ENCODE measurements around the gene INSYN2B. TPM values are rescaled to one million over a fixed set of nuclear protein-coding genes. Genes with fewer than 3 reads are reported as not detected.

Gene INSYN2B
- total and polyA plus RNA-seq, 2 experiments from 2014 or later: not detected

- TF ChIP-seq ZNF114 (CRISPR knock-in tag; IDR thresholded peaks at IDR 0.05): no peak
Measured at GRCh38 chr5:169956756-169957155, 23.5 kb downstream of the INSYN2B start (continued).

DNA sequence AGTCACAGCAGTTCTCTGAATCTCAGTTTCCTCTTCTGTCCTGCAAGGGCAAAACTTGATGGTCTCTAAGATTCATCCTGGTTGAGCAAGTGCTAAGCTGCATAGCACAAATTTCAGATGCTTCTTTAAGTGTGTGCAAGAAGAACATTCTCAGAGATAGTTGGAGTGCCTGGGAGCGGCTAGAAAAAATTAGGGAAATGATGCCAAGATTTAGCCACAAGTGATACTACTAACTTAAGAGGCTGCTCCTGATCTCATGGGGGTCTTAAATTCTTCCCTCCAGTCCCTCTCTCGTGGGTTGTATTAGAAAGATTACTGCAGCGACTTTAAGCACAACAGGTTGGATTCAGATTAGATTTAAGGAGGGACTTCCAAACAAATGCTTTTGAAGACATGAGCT, 24.2 kb downstream of the INSYN2B start:
- Histone ChIP-seq H3K79me2 (replicated peaks; ENCODE audit: insufficient read depth) (no peaks in the 10 kb centered on the region), H3K36me3 (ENCODE audit: insufficient read depth) (no peaks in the 10 kb centered on the region), H3K9me2 (ENCODE audit: insufficient read depth) (no peaks in the 10 kb centered on the region), H3K4me2 (no peak overlapping the region), H3F3A (replicated peaks; ENCODE audit: low read depth) (no peaks in the 10 kb centered on the region), H3K4me1 (ENCODE audit: insufficient read depth) (peaks cover 14% of the 10 kb centered on the region), H2AFZ (no peak overlapping the region), H3K27me3 (ENCODE audit: insufficient read depth) (no peaks in the 10 kb centered on the region), H3K27ac (ENCODE audit: low read depth) (no peak overlapping the region), H4K20me1 (replicated peaks; ENCODE audit: insufficient read depth) (no peaks in the 10 kb centered on the region), H3K4me3 (no peak overlapping the region)
- Mint-ChIP-seq H3K4me3 (no peak overlapping the region), H3K27me3 (ENCODE audit: insufficient read depth, low read depth, poor library complexity) (peaks cover 1% of the 10 kb centered on the region), H3K4me1 (peaks cover 12% of the 10 kb centered on the region), H3K36me3 (ENCODE audit: low read depth) (no peaks in the 10 kb centered on the region), H3K27ac (no peak overlapping the region), H3K9me3 (no peaks in the 10 kb centered on the region)
- TF ChIP-seq JUNB (IDR thresholded peaks at IDR 0.05; ENCODE audit: unreplicated experiment) (no peak), POLR2AphosphoS5 (IDR thresholded peaks at IDR 0.05; ENCODE audit: low read depth) (no peak), EZH2phosphoT487 (IDR thresholded peaks at IDR 0.05; ENCODE audit: unreplicated experiment) (no peak), ETS1 (IDR thresholded peaks at IDR 0.05) (no peak), CREB1 (CRISPR knock-in tag; IDR thresholded peaks at IDR 0.05; ENCODE audit: low read depth) (no peak), ZNF331 (CRISPR knock-in tag; IDR thresholded peaks at IDR 0.05; ENCODE audit: low read depth) (no peak), STAT1 (IDR thresholded peaks at IDR 0.05; ENCODE audit: unreplicated experiment) (no peak)
- TF ChIP-seq, protein P1, sequence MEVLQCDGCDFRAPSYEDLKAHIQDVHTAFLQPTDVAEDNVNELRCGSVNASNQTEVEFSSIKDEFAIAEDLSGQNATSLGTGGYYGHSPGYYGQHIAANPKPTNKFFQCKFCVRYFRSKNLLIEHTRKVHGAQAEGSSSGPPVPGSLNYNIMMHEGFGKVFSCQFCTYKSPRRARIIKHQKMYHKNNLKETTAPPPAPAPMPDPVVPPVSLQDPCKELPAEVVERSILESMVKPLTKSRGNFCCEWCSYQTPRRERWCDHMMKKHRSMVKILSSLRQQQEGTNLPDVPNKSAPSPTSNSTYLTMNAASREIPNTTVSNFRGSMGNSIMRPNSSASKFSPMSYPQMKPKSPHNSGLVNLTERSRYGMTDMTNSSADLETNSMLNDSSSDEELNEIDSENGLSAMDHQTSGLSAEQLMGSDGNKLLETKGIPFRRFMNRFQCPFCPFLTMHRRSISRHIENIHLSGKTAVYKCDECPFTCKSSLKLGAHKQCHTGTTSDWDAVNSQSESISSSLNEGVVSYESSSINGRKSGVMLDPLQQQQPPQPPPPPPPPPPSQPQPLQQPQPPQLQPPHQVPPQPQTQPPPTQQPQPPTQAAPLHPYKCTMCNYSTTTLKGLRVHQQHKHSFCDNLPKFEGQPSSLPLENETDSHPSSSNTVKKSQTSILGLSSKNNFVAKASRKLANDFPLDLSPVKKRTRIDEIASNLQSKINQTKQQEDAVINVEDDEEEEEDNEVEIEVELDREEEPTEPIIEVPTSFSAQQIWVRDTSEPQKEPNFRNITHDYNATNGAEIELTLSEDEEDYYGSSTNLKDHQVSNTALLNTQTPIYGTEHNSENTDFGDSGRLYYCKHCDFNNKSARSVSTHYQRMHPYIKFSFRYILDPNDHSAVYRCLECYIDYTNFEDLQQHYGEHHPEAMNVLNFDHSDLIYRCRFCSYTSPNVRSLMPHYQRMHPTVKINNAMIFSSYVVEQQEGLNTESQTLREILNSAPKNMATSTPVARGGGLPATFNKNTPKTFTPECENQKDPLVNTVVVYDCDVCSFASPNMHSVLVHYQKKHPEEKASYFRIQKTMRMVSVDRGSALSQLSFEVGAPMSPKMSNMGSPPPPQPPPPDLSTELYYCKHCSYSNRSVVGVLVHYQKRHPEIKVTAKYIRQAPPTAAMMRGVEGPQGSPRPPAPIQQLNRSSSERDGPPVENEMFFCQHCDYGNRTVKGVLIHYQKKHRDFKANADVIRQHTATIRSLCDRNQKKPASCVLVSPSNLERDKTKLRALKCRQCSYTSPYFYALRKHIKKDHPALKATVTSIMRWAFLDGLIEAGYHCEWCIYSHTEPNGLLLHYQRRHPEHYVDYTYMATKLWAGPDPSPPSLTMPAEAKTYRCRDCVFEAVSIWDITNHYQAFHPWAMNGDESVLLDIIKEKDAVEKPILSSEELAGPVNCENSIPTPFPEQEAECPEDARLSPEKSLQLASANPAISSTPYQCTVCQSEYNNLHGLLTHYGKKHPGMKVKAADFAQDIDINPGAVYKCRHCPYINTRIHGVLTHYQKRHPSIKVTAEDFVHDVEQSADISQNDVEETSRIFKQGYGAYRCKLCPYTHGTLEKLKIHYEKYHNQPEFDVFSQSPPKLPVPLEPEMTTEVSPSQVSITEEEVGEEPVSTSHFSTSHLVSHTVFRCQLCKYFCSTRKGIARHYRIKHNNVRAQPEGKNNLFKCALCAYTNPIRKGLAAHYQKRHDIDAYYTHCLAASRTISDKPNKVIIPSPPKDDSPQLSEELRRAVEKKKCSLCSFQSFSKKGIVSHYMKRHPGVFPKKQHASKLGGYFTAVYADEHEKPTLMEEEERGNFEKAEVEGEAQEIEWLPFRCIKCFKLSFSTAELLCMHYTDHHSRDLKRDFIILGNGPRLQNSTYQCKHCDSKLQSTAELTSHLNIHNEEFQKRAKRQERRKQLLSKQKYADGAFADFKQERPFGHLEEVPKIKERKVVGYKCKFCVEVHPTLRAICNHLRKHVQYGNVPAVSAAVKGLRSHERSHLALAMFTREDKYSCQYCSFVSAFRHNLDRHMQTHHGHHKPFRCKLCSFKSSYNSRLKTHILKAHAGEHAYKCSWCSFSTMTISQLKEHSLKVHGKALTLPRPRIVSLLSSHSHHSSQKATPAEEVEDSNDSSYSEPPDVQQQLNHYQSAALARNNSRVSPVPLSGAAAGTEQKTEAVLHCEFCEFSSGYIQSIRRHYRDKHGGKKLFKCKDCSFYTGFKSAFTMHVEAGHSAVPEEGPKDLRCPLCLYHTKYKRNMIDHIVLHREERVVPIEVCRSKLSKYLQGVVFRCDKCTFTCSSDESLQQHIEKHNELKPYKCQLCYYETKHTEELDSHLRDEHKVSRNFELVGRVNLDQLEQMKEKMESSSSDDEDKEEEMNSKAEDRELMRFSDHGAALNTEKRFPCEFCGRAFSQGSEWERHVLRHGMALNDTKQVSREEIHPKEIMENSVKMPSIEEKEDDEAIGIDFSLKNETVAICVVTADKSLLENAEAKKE (CRISPR knock-in tag; IDR thresholded peaks at IDR 0.05): no peak
- DNase-seq (ENCODE audit: low spot score) (no peak), ATAC-seq (no peak)
